Islet precursor cell (in vitro differentiated cells): ENCODE data around the gene NCAN.
A peak's percentile ranks its signal among the peaks of the same experiment; 100 is the strongest.

ENCODE experiments used
- DNase-seq: peaks from one replicate; pipeline ENCODE4 v3.0.0-alpha.2; 2018

NCAN gene

DNA sequence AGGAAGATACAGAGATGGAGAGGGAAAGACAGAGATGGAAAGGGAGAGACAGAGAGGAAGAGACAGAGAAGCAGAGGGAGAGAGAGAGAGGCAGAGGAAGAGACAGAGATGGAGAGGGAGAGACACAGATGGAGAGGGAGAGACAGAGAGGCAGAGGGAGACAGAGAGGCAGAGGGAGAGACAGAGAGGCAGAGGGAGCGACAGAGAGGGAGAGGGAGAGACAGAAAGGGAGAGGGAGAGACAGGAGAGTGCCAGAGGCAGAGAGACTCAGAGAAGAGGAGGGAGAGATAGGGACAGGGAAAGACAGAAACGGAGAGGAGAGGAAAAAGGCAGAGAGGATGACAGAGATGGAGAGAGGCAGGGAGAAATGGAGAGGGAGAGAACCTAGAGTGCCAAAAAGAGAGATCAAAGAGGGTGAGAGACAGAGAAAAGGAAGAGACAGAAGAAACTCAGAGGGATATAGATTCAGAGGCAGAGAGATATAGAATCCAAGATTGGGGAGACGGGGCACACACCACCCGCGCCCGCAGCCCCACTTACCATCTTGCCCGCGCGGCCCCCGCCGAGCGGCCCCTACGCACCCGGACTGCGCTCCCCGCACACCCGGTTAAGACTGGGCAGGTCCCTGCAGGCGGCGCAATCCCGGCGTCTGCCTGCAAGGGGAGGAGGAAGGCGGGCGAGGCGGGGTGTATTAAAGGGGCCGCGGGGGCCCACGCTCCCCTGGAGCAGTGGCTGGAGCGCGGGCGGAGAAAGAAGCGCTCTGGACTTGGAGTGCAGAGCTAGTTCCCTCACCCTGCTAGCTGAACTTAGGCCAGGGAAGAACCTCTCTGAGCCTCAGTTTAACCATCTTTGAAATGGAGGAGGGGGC lies 50.7 kb downstream of the NCAN start:
- peak; percentile 57 for DNase-seq

- DNase-seq: no peak
Measured at GRCh38 chr19:19263886-19264487, 52.2 kb downstream of the NCAN start.

DNA sequence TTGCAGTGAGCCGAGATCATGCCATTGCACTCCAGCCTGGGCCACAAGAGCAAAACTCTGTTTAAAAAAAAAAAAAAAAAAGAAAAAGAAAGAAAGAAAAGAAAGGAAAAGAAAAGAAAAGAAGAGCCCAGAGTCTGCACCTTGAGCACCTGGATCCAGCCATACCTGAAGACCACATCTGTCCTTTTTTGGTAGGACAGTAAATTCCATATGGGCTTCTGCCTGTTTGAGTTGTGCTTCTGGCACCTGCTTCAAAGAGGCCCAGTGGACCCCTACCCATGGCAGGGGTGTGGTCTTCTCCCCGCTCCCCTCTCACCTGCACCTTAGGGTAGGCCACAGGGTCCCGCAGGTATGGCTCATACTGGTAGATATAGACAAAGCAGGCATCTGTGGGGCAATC lies 55.5 kb downstream of the NCAN start:
- DNase-seq: no peak

- peak; percentile 36 for DNase-seq
Measured at GRCh38 chr19:19268453-19269385, 57.0 kb downstream of the NCAN start.

- DNase-seq: peak; percentile 55
Measured at GRCh38 chr19:19269952-19270694, 58.4 kb downstream of the NCAN start.

DNA sequence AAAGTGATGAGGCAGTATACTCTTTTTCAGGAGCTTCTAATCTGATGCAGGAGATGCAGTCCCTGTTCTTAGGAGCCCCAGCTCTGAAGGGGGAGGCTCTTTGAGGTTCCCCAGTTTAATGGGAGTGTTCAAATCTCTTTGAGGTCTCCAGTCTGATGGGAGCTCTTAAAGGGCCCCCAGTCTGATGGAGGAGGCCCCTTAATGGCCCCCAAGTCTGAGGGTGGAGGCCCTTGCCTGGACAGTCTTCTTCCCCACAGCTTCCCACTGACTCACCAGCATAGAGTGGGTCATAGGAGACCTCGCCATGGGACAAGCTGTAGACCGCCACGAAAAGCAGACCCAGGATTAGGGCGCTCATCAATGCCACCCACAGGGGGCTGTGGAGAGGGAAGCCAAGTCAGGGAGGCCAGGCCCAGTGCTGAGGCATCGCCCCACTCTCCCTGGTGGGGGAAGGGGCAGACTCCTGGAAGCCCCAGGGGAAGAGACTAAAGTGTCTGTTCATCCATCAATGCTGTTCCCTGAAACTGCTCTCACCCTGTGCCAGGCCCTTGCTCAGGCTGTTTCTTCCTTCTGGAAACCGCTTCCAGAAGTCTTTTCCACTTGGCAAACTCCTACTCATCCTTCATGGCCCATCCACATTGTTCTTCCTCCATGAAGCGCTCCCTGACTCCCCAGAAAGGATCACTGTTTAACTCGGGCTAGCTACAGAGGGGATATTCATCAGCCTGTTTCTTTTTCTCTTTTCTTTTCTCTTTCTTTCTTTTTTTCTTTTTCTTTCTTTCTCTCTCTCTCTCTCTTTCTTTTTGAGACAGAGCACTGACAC lies 59.2 kb downstream of the NCAN start:
- peak; percentile 33 for DNase-seq

- peak; percentile 40 for DNase-seq
Measured at GRCh38 chr19:19271828-19272599, 60.3 kb downstream of the NCAN start.

DNA sequence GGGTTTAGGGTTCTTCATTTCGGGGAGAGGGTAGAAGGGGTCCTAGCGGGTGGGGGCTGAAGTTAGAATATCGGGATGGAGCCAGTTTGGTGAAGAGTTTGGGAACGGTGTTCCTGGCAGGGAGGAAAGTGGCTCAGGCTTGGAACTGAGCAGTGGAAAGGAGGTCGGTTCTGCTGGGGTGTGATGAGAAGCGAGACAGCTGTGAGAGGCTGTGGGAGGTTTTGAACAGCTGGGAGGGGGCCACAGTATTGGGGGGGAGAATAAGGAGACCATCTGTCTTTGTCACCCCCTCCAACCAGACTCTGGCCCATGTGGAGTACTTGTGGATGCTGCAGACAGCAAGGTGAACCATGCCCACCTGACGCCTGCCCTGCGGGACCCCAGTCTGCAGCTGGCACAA lies 62.4 kb downstream of the NCAN start:
- DNase-seq: peak; percentile 35

- DNase-seq: peak; percentile 47
Measured at GRCh38 chr19:19274716-19275565, 63.2 kb downstream of the NCAN start.

GRCh38 chr19:19276386-19276785 lies 64.6 kb downstream of the NCAN start:
- DNase-seq: peak; percentile 81

DNA sequence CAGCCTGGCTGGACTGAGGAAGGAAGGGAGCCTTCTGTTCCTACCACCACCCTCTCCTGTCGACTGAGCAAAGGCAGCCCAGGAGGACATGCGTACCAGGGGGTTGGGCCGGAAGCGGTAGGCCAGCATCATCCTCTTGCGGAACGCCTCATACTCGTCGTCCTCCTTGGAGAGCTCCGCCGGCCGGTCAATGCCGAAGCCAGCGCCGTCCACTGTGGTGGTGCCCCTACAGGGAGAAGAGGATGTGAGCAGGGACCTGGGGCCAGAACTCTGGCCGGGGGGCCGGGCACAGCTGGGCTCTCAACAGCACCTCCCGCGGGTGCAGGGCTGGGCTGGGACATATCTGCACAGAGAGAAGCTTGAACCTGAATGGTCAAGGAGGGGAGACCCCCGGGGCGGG lies 65.1 kb downstream of the NCAN start:
- peak; percentile 48 for DNase-seq

DNA sequence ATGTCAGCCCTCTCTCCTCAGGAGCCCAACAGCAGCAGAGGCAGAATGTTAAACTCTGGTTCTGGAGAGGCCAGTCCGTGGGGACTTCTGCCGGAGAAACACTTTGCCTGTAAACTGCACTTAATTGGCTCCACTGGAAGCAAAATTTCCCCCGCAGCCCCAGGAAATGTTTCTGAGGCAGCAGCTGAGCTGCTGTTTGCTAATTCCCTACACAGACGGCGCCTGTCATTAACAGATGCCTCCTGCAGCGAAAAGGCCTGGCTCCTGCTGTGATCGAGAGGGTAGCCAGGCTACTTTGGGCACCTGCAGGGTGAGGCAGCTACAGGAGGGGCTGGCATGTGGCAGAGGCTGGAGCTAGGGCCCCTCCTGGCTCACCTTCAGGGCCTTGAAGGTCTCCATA lies 66.6 kb downstream of the NCAN start:
- peak; percentile 53 for DNase-seq

GRCh38 chr19:19279062-19279612 lies 67.4 kb downstream of the NCAN start:
- DNase-seq: no peak

- DNase-seq: no peak
Measured at GRCh38 chr19:19279853-19280252, 68.1 kb downstream of the NCAN start.

GRCh38 chr19:19280561-19280960 lies 68.8 kb downstream of the NCAN start:
- DNase-seq: no peak

DNA sequence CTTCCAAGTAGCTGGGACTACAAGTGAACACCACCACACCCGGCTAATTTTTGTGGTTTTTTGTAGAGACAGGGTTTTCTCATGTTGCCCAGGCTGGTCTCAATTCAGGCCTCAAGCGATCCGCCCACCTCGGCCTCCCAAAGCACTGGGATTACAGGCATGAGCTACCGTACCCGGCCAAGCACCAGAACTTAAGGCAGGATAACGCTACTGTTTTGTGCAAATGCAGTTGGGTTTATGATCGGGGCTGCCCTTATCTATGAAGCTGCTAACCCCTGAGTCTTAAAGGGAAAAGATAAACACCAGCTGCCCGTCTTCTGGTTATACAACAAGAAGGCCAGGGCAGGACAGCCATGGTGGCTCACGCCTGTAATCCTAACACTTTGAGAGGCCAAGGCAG lies 73.9 kb downstream of the NCAN start:
- no peak for DNase-seq

- DNase-seq: no peak
Measured at GRCh38 chr19:19292607-19293006, 80.8 kb downstream of the NCAN start.

DNA sequence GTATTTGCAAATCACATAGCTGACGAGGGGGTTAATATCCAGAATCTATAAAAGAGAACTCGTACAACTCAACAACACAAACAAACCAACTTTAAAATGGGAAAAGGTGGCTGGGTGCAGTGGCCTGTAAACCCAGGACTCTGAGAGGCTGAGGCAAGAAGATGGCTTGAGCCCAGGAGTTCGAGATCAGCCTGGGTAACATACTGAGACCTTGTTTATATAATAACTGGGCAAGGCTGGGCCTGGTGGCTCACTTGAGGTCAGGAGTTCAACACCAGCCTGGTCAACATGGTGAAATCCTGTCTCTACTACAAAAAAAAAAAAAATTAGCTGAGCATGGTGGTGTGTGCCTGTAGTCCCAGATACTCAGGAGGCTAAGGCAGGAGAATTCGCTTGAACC lies 83.2 kb downstream of the NCAN start:
- no peak for DNase-seq

- DNase-seq: no peak
Measured at GRCh38 chr19:19296953-19297689, 85.4 kb downstream of the NCAN start.
